H9 (cell line): Measurements from ENCODE around the gene PDZD7. TPM values are rescaled to one million over a fixed set of nuclear protein-coding genes. Genes with fewer than 3 reads are reported as not detected.

ENCODE experiments used
- DNase-seq: peaks from one replicate; pipeline ENCODE4 v3.0.0-alpha.2; 2017
- H2AFZ ChIP-seq: one replicate; pipeline ENCODE4 v1.6.1; 2013; ENCODE audit warnings: mild to moderate bottlenecking, low read length, control low read depth, moderate library complexity
- H2AK5ac ChIP-seq: 2 replicates; pipeline ENCODE4 v1.6.1; 2013; ENCODE audit warnings: low read length, control low read depth, mixed read lengths; ENCODE audit not compliant: insufficient read length
- H2BK120ac ChIP-seq: one replicate; pipeline ENCODE4 v1.6.1; 2013; ENCODE audit warnings: low read depth, mild to moderate bottlenecking, low read length, control low read depth, inconsistent platforms; ENCODE audit not compliant: poor library complexity, severe bottlenecking
- H2BK12ac ChIP-seq: 2 replicates; pipeline ENCODE4 v1.6.1; 2013; ENCODE audit warnings: low read length, control low read depth, mixed read lengths, low read depth; ENCODE audit not compliant: insufficient read length
- H2BK15ac ChIP-seq: 2 replicates; pipeline ENCODE4 v1.6.1; 2013; ENCODE audit warnings: low read depth, low read length, control low read depth
- H2BK20ac ChIP-seq: one replicate; pipeline ENCODE4 v1.6.1; 2013; ENCODE audit warnings: low read depth, mild to moderate bottlenecking, low read length, control low read depth, inconsistent platforms; ENCODE audit not compliant: poor library complexity, severe bottlenecking
- H2BK5ac ChIP-seq: 2 replicates; pipeline ENCODE4 v1.6.1; 2013; ENCODE audit warnings: low read length, control low read depth, mixed read lengths; ENCODE audit not compliant: insufficient read length
- H3K14ac ChIP-seq: 2 replicates; pipeline ENCODE4 v1.6.1; 2013; ENCODE audit warnings: low read length, control low read depth; ENCODE audit not compliant: insufficient read depth
- H3K18ac ChIP-seq: 2 replicates; pipeline ENCODE4 v1.6.1; 2013; ENCODE audit warnings: low read depth, mild to moderate bottlenecking, mixed read lengths, low read length, control low read depth; ENCODE audit not compliant: insufficient read length
- H3K23ac ChIP-seq: 2 replicates; pipeline ENCODE4 v1.6.1; 2013; ENCODE audit warnings: low read length, control low read depth, mixed read lengths, low read depth; ENCODE audit not compliant: insufficient read length
- H3K23me2 ChIP-seq: 2 replicates; pipeline ENCODE4 v1.6.1; 2013; ENCODE audit warnings: low read depth, mild to moderate bottlenecking, mixed read lengths, low read length, control low read depth; ENCODE audit not compliant: insufficient read length, poor library complexity, severe bottlenecking
- H3K27ac ChIP-seq: 2 replicates; pipeline ENCODE4 v1.5.1; 2013; ENCODE audit warnings: low read length, control low read depth, mixed read lengths, low read depth; ENCODE audit not compliant: insufficient read length
- H3K27me3 ChIP-seq: 2 replicates; pipeline ENCODE4 v1.6.1; 2013; ENCODE audit warnings: low read length, control low read depth, inconsistent platforms; ENCODE audit not compliant: insufficient read depth
- H3K4ac ChIP-seq: 2 replicates; pipeline ENCODE4 v1.6.1; 2013; ENCODE audit warnings: low read depth, mild to moderate bottlenecking, control low read depth, inconsistent platforms, low read length, moderate library complexity
- H3K4me1 ChIP-seq: 2 replicates; pipeline ENCODE4 v1.6.1; 2013; ENCODE audit warnings: low read length, control low read depth, inconsistent platforms; ENCODE audit not compliant: insufficient read depth
- H3K4me2 ChIP-seq: 2 replicates; pipeline ENCODE4 v1.6.1; 2013; ENCODE audit warnings: low read length, control low read depth, mixed read lengths; ENCODE audit not compliant: insufficient read length, insufficient read depth
- H3K56ac ChIP-seq: 2 replicates; pipeline ENCODE4 v1.6.1; 2013; ENCODE audit warnings: low read depth, mild to moderate bottlenecking, mixed read lengths, low read length, control low read depth; ENCODE audit not compliant: insufficient read length
- H3K79me1 ChIP-seq: 2 replicates; pipeline ENCODE4 v1.6.1; 2013; ENCODE audit warnings: low read depth, mild to moderate bottlenecking, moderate library complexity, low read length, control low read depth, inconsistent platforms; ENCODE audit not compliant: insufficient read depth, poor library complexity, severe bottlenecking
- H3K79me2 ChIP-seq: 2 replicates; pipeline ENCODE4 v1.6.1; 2013; ENCODE audit warnings: low read length, control low read depth, inconsistent platforms; ENCODE audit not compliant: insufficient read depth
- H3K9ac ChIP-seq: 2 replicates; pipeline ENCODE4 v1.6.1; 2013; ENCODE audit warnings: low read length, control low read depth, mixed read lengths; ENCODE audit not compliant: insufficient read length; ENCODE audit errors: extremely low read depth
- H3K9me3 ChIP-seq: one replicate; pipeline ENCODE4 v1.6.1; 2013; ENCODE audit warnings: low read depth, low read length, inconsistent platforms; ENCODE audit not compliant: control insufficient read depth
- H3T11ph ChIP-seq: one replicate; pipeline ENCODE4 v1.6.1; 2013; ENCODE audit warnings: mild to moderate bottlenecking, low read length, control low read depth, inconsistent platforms
- H4K20me1 ChIP-seq: one replicate; pipeline ENCODE4 v1.6.1; 2013; ENCODE audit not compliant: control insufficient read depth, insufficient read length, insufficient read depth
- H4K5ac ChIP-seq: 2 replicates; pipeline ENCODE4 v1.6.1; 2013; ENCODE audit warnings: low read depth, mild to moderate bottlenecking, mixed read lengths, low read length, control low read depth; ENCODE audit not compliant: insufficient read length
- H4K8ac ChIP-seq: replicated peaks from 2 replicates; pipeline ENCODE4 v1.6.1; 2013; ENCODE audit warnings: low read length, control low read depth, mixed read lengths, low read depth; ENCODE audit not compliant: insufficient read length
- H4K91ac ChIP-seq: 2 replicates; pipeline ENCODE4 v1.6.1; 2013; ENCODE audit warnings: low read depth, mild to moderate bottlenecking, moderate library complexity, mixed read lengths, low read length, control low read depth; ENCODE audit not compliant: insufficient read length
- H3K27ac Mint-ChIP-seq, 3 experiments: 2 replicates in 2 of 3; 3 replicates in 1 of 3; pipeline ENCODE4 v1.8.0; 2020 to 2021; ENCODE audit warnings: mixed read lengths in 3 of 3, mild to moderate bottlenecking in 1 of 3, moderate library complexity in 1 of 3
- H3K27me3 Mint-ChIP-seq: 2 replicates; pipeline ENCODE4 v1.8.0; 2021; ENCODE audit warnings: low read depth, mild to moderate bottlenecking, moderate library complexity, mixed read lengths
- H3K36me3 Mint-ChIP-seq, 3 experiments: 2 replicates in 2 of 3; 3 replicates in 1 of 3; pipeline ENCODE4 v1.8.0; 2020 to 2021; ENCODE audit warnings: low read depth in 3 of 3, mixed read lengths in 3 of 3; ENCODE audit not compliant: insufficient read depth in 1 of 3
- H3K4me1 Mint-ChIP-seq, 2 experiments: 2 replicates each; pipeline ENCODE4 v1.8.0; 2020; ENCODE audit warnings: mixed read lengths in 2 of 2
- H3K4me3 Mint-ChIP-seq, 2 experiments: 2 replicates in 1 of 2; 3 replicates in 1 of 2; pipeline ENCODE4 v1.8.0; 2020 to 2021; ENCODE audit warnings: mild to moderate bottlenecking in 2 of 2, mixed read lengths in 2 of 2, moderate library complexity in 1 of 2
- H3K9me3 Mint-ChIP-seq, 2 experiments: 2 replicates in 1 of 2; 3 replicates in 1 of 2; pipeline ENCODE4 v1.8.0; 2020; ENCODE audit warnings: mild to moderate bottlenecking in 2 of 2, mixed read lengths in 2 of 2, moderate library complexity in 1 of 2
- CTCF ChIP-seq: fragments of 200-600 bp; sonication (generic); conservative IDR thresholded peaks from 3 replicates; pipeline ENCODE4 v1.8.0; 2021; ENCODE audit warnings: antibody characterized with exemption, mild to moderate bottlenecking
- WGBS: extraction: QIAGEN DNeasy Blood & Tissue Kit; methylation state at CpG from one replicate; pipeline ENCODE4 v1.1.7; 2013; ENCODE audit warnings: missing lambda C conversion rate, low lambda C conversion rate, mixed read lengths; ENCODE audit not compliant: insufficient read length; ENCODE audit errors: extremely low coverage; 5-methylcytosine and 5-hydroxymethylcytosine counted together
- total RNA-seq: library from RNA; stranded (reverse); gene quantifications from 2 replicates; pipeline ENCODE4 v1.2.1, GENCODE V29; 2021

Gene PDZD7
- total RNA-seq, 1 experiment from 2014 or later, result 2.0 TPM

DNA sequence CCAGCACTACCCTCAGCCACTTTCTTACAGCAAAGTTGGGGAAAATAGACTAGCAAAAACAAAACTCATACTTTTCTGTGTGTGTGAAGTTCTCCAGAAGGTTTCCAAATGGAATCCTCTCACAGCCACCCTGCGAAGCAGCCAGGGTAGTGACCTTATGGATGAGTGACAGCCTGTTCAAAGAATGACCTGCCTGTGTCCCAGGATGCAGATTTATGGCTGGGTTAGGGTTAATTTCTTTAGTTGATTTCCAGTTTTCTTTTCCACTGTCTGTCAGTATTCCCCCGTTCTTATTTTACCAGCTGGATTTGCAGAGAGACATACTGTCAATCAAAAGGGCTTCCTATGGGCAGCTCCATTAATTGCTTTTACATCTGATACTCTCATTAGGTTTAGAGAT, 64.0 kb downstream of the PDZD7 start:
- no peak for DNase-seq
- Mint-ChIP-seq H3K36me3 (peaks cover 0 to 5% (median 5%) of the 10 kb centered on the region in 3 experiments; a peak in 4 of 7 replicates), H3K27ac (no peak overlapping the region), H3K4me1 (peaks cover 23 to 25% of the 10 kb centered on the region in 2 experiments), H3K9me3 (no peaks in the 10 kb centered on the region; a peak in 1 of 5 replicates), H3K27me3 (peaks cover 7% of the 10 kb centered on the region), H3K4me3 (no peak overlapping the region)
- Histone ChIP-seq H3T11ph (no peak overlapping the region), H3K27me3 (no peaks in the 10 kb centered on the region), H4K91ac (no peak overlapping the region), H3K79me1 (no peaks in the 10 kb centered on the region), H4K20me1 (no peaks in the 10 kb centered on the region), H3K4me1 (no peaks in the 10 kb centered on the region), H2BK120ac (no peak overlapping the region), H3K18ac (no peak overlapping the region), H2AFZ (no peak overlapping the region), H3K56ac (no peak overlapping the region), H3K79me2 (no peaks in the 10 kb centered on the region), H3K23ac (no peak overlapping the region), H2BK20ac (no peak overlapping the region), H4K5ac (no peak overlapping the region), H3K9me3 (no peaks in the 10 kb centered on the region), H3K9ac (no peak overlapping the region), H3K23me2 (peaks cover 12% of the 10 kb centered on the region), H3K27ac (no peak overlapping the region), H3K4ac (no peak overlapping the region), H2BK12ac (no peak overlapping the region), H2AK5ac (no peak overlapping the region), H2BK15ac (no peak overlapping the region), H3K4me2 (no peak overlapping the region), H2BK5ac (no peak overlapping the region), H3K14ac (no peak overlapping the region), H4K8ac (no peak overlapping the region)
- TF ChIP-seq CTCF, result no peak
- WGBS, result no CpG with 5 or more reads among the region's 2 CpGs
